ENCODE measurements around the gene ADGRA1. TPM values are rescaled to one million over a fixed set of nuclear protein-coding genes. Genes with fewer than 3 reads are reported as not detected.

Gene ADGRA1
- total RNA-seq, 6 donors from 2014 or later, result 0.30 to 1.0 (median 0.39) TPM; not detected in 1

DNA sequence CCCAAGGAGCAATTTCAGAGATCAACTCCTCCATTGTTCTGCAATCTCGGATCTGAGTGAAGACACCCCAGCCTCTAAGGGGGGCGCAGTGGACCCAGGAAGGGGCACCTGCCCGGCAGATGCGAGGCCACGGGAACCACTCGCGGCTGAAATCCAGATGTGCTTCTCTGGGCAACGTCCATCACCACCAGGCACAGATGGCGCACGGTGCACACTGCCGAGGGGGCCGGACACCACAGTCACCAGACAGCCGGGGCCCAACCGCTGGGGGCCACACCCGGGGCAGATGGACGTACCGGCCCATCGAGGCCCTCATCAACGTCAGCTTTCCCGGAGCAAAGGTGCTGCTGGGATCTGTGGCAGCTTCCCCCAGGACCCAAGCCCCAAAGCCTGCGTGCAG, 16.9 kb upstream of the ADGRA1 start:
- no peaks in the 10 kb centered on the region for H3K27me3 ChIP-seq
- no peaks in the 10 kb centered on the region for H3K36me3 ChIP-seq
- WGBS, 2 donors, result 66 to 77% methylated on average over 8 to 20 of the region's 21 CpGs

GRCh38 chr10:133071733-133072132, 16.0 kb upstream of the ADGRA1 start:
- no peaks in the 10 kb centered on the region for H3K36me3 ChIP-seq
- no peak overlapping the region for H3K4me3 ChIP-seq
- no peak overlapping the region for H3K27ac ChIP-seq
- TF ChIP-seq POLR2AphosphoS5 (IDR thresholded peaks at IDR 0.05), result no peak
- TF ChIP-seq EP300 (IDR thresholded peaks at IDR 0.05), result no peak
- TF ChIP-seq, protein P1, sequence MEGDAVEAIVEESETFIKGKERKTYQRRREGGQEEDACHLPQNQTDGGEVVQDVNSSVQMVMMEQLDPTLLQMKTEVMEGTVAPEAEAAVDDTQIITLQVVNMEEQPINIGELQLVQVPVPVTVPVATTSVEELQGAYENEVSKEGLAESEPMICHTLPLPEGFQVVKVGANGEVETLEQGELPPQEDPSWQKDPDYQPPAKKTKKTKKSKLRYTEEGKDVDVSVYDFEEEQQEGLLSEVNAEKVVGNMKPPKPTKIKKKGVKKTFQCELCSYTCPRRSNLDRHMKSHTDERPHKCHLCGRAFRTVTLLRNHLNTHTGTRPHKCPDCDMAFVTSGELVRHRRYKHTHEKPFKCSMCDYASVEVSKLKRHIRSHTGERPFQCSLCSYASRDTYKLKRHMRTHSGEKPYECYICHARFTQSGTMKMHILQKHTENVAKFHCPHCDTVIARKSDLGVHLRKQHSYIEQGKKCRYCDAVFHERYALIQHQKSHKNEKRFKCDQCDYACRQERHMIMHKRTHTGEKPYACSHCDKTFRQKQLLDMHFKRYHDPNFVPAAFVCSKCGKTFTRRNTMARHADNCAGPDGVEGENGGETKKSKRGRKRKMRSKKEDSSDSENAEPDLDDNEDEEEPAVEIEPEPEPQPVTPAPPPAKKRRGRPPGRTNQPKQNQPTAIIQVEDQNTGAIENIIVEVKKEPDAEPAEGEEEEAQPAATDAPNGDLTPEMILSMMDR (IDR thresholded peaks at IDR 0.05), result no peak
- no peak for TF ChIP-seq POLR2A (IDR thresholded peaks at IDR 0.05)
- ATAC-seq (ENCODE audit: low FRiP score in 2 of 2) (no peak), DNase-seq (peak in 1 of 2 donors; percentile 75)
- H3K27me3 ChIP-seq, result no peaks in the 10 kb centered on the region
- H3K9me3 ChIP-seq, result no peaks in the 10 kb centered on the region
- WGBS, 2 donors, result 68 to 78% methylated on average over 8 to 9 of the region's 11 CpGs
- no peaks in the 10 kb centered on the region for H3K4me1 ChIP-seq

More for the DNA sequence above, 16.9 kb upstream of the ADGRA1 start:
- ATAC-seq (ENCODE audit: low FRiP score in 2 of 2) (no peak), DNase-seq (peak in 1 of 2 donors; percentile 56)
- Histone ChIP-seq H3K4me3 (no peak overlapping the region), H3K4me1 (no peaks in the 10 kb centered on the region), H3K9me3 (no peaks in the 10 kb centered on the region), H3K27ac (no peak overlapping the region)
- no peak for TF ChIP-seq POLR2A (IDR thresholded peaks at IDR 0.05)
- TF ChIP-seq, protein P1 (IDR thresholded peaks at IDR 0.05), result no peak

GRCh38 chr10:133072196-133072595, 15.5 kb upstream of the ADGRA1 start:
- no peaks in the 10 kb centered on the region for H3K27me3 ChIP-seq

GRCh38 chr10:133072720-133073390, 14.9 kb upstream of the ADGRA1 start:
- H3K27me3 ChIP-seq, result no peaks in the 10 kb centered on the region
- whole genome bisulfite sequencing, 2 donors, result 89% methylated on average over 25 to 33 of the region's 34 CpGs

More at GRCh38 chr10:133072196-133072595, 15.5 kb upstream of the ADGRA1 start:
- no peak overlapping the region for H3K27ac ChIP-seq
- H3K36me3 ChIP-seq, result no peaks in the 10 kb centered on the region
- 66 to 74% methylated on average over 2 to 19 of the region's 19 CpGs for WGBS, 2 donors
- H3K4me1 ChIP-seq, result no peaks in the 10 kb centered on the region
- no peak overlapping the region for H3K4me3 ChIP-seq
- no peak for ATAC-seq (ENCODE audit: low FRiP score in 2 of 2)
- H3K9me3 ChIP-seq, result no peaks in the 10 kb centered on the region
- peak in 1 of 2 donors; percentile 81 for DNase-seq
- TF ChIP-seq EP300 (IDR thresholded peaks at IDR 0.05) (no peak), POLR2AphosphoS5 (IDR thresholded peaks at IDR 0.05) (no peak), POLR2A (IDR thresholded peaks at IDR 0.05) (no peak)
- TF ChIP-seq, protein P1 (IDR thresholded peaks at IDR 0.05), result no peak

More at GRCh38 chr10:133072720-133073390, 14.9 kb upstream of the ADGRA1 start:
- H3K27ac ChIP-seq, result no peak overlapping the region
- H3K9me3 ChIP-seq, result no peaks in the 10 kb centered on the region
- TF ChIP-seq EP300 (IDR thresholded peaks at IDR 0.05), result no peak
- TF ChIP-seq, protein P1 (IDR thresholded peaks at IDR 0.05), result no peak
- TF ChIP-seq POLR2A (IDR thresholded peaks at IDR 0.05), result no peak
- TF ChIP-seq POLR2AphosphoS5 (IDR thresholded peaks at IDR 0.05), result no peak
- H3K4me1 ChIP-seq, result no peaks in the 10 kb centered on the region
- no peaks in the 10 kb centered on the region for H3K36me3 ChIP-seq
- DNase-seq (peak in 1 of 2 donors; percentile 71), ATAC-seq (ENCODE audit: low FRiP score in 2 of 2) (no peak)
- no peak overlapping the region for H3K4me3 ChIP-seq
